Renal pelvis (tissue), 12 donors: ENCODE results near the gene SLC25A2. TPM values are rescaled to one million over a fixed set of nuclear protein-coding genes. Genes with fewer than 3 reads are reported as not detected.
A peak's percentile ranks its signal among the peaks of the same experiment; 100 is the strongest.
"Not testable (repeated sequence)": the region's sequence is repeated elsewhere in the genome, so short reads cannot be mapped to it uniquely, and the experiment has no call there.

Experiments used
- DNase-seq: peaks from one replicate; pipeline ENCODE4 v3.0.0-alpha.2; 2013
- long read RNA-seq, 16 experiments: transcript quantifications; one replicate each; lab custom pipeline, GENCODE V29; 2026
- polyA plus RNA-seq, 3 donors: library from polyadenylated mRNA; unstranded; fragments of 120-200 nt; gene quantifications; one replicate each; pipeline ENCODE4 v1.2.1, GENCODE V29; 2013; ENCODE audit not compliant: insufficient read length in 3 of 3

The SLC25A2 gene
- under 1 TPM in 2 of 3 donors, not detected in 1; 0.19 to 0.21 TPM for polyA plus RNA-seq
- long read RNA-seq, donor 1 = 0 reads
- long read RNA-seq, donor 2 = 0 reads
- long read RNA-seq, donor 3 = 0 reads
- long read RNA-seq, donor 4 = 0 reads
- long read RNA-seq, donor 5, partial matches to known transcripts = 0 of 2 reads
- long read RNA-seq, donor 5, other reads (novel, unspliced or antisense) = 0 of 2 reads
- long read RNA-seq, donor 6 = 0 reads
- long read RNA-seq, donor 7 = 0 reads
- long read RNA-seq, donor 8 = 0 reads
- long read RNA-seq, donor 9 = 0 reads
- long read RNA-seq, donor 10 = 0 reads
- long read RNA-seq, donor 11 = 0 reads
- long read RNA-seq, donor 12 = 0 reads
- long read RNA-seq, donor 13 = 0 reads
- long read RNA-seq, donor 14 = 0 reads
- long read RNA-seq, donor 15 = 0 reads
- long read RNA-seq, donor 16 = 0 reads

GRCh38 chr5:141303756-141304155, at the start of gene SLC25A2:
TSS of gene SLC25A2 (minus strand) at chr5:141304049. CDS start at chr5:141303865, 184 bp downstream.
- no peak for DNase-seq

GRCh38 chr5:141351591-141351990, 47.7 kb upstream of the SLC25A2 start:
- no peak for DNase-seq

GRCh38 chr5:141349917-141350619, 46.2 kb upstream of the SLC25A2 start, which contains the start of gene PCDHGB1:
TSS of gene PCDHGB1 (plus strand) at chr5:141350099. CDS start at chr5:141350261, 162 bp downstream.
- DNase-seq = no peak

GRCh38 chr5:141346017-141346416, 42.2 kb upstream of the SLC25A2 start:
- not testable (repeated sequence) for DNase-seq

- no peak for DNase-seq
Measured at GRCh38 chr5:141345327-141345726, 41.5 kb upstream of the SLC25A2 start.

GRCh38 chr5:141343953-141344463, 40.2 kb upstream of the SLC25A2 start:
- DNase-seq = no peak

- DNase-seq = no peak
Measured at GRCh38 chr5:141343242-141343952, 39.5 kb upstream of the SLC25A2 start, which contains the start of gene PCDHGA3. TSS of gene PCDHGA3 (plus strand) at chr5:141343829. CDS start at chr5:141344034, 205 bp downstream.

- no peak for DNase-seq
Measured at GRCh38 chr5:141342773-141343172, 38.9 kb upstream of the SLC25A2 start.

GRCh38 chr5:141340781-141341354, 37.0 kb upstream of the SLC25A2 start:
- not testable (repeated sequence) for DNase-seq

- DNase-seq = peak; percentile 58
Measured at GRCh38 chr5:141338538-141339306, 34.9 kb upstream of the SLC25A2 start, which contains the start of gene PCDHGA2. TSS of gene PCDHGA2 (plus strand) at chr5:141338760.

- not testable (repeated sequence) for DNase-seq
Measured at GRCh38 chr5:141332571-141332970, 28.7 kb upstream of the SLC25A2 start.

GRCh38 chr5:141330299-141331080, 26.6 kb upstream of the SLC25A2 start, which contains the start of gene PCDHGA1:
TSS of gene PCDHGA1 (plus strand) at chr5:141330514.
- no peak for DNase-seq

- DNase-seq = no peak
Measured at GRCh38 chr5:141328231-141328630, 24.4 kb upstream of the SLC25A2 start.

GRCh38 chr5:141326088-141326854, 22.4 kb upstream of the SLC25A2 start:
- peak; percentile 36 for DNase-seq

GRCh38 chr5:141322261-141322660, 18.4 kb upstream of the SLC25A2 start:
- DNase-seq = no peak

- peak; percentile 95 for DNase-seq
Measured at GRCh38 chr5:141320225-141321169, 16.6 kb upstream of the SLC25A2 start, which contains the start of gene TAF7. TSS of gene TAF7 (minus strand) at chr5:141320784. CDS start at chr5:141320044, 740 bp downstream.

GRCh38 chr5:141319699-141320098, 15.8 kb upstream of the SLC25A2 start:
- no peak for DNase-seq

GRCh38 chr5:141319202-141319601, 15.4 kb upstream of the SLC25A2 start:
- DNase-seq = no peak
